Osteocyte (in vitro differentiated cells): Measurements from ENCODE around the gene FBXL7. TPM values are rescaled to one million over a fixed set of nuclear protein-coding genes. Genes with fewer than 3 reads are reported as not detected.
A peak's percentile ranks its signal among the peaks of the same experiment; 100 is the strongest.

Experiments
- DNase-seq: peaks from one replicate; pipeline ENCODE4 v3.0.0; 2021; ENCODE audit warnings: mixed read lengths; ENCODE audit not compliant: unreplicated experiment; ENCODE audit errors: extremely low spot score
- H3K27ac Mint-ChIP-seq: one replicate; pipeline ENCODE4 v1.8.0; 2021; ENCODE audit warnings: mild to moderate bottlenecking, mixed read lengths; ENCODE audit not compliant: unreplicated experiment
- H3K27me3 Mint-ChIP-seq: one replicate; pipeline ENCODE4 v1.8.0; 2021; ENCODE audit warnings: mixed read lengths; ENCODE audit not compliant: unreplicated experiment
- H3K36me3 Mint-ChIP-seq: one replicate; pipeline ENCODE4 v1.8.0; 2021; ENCODE audit warnings: mixed read lengths; ENCODE audit not compliant: unreplicated experiment
- H3K4me1 Mint-ChIP-seq: one replicate; pipeline ENCODE4 v1.8.0; 2021; ENCODE audit warnings: mixed read lengths; ENCODE audit not compliant: unreplicated experiment
- H3K4me3 Mint-ChIP-seq: one replicate; pipeline ENCODE4 v1.8.0; 2021; ENCODE audit warnings: mild to moderate bottlenecking, moderate library complexity, mixed read lengths; ENCODE audit not compliant: unreplicated experiment
- H3K9me3 Mint-ChIP-seq: one replicate; pipeline ENCODE4 v1.8.0; 2021; ENCODE audit warnings: mixed read lengths; ENCODE audit not compliant: unreplicated experiment
- CTCF ChIP-seq: fragments of 200-600 bp; sonication (generic); IDR thresholded peaks from 2 replicates; pipeline ENCODE4 v1.5.0; 2021; ENCODE audit warnings: antibody characterized with exemption, mild to moderate bottlenecking, moderate library complexity
- total RNA-seq: library from RNA; stranded (reverse); gene quantifications from 2 replicates; pipeline ENCODE4 v1.2.1, GENCODE V29; 2021

Gene FBXL7
- total RNA-seq, 1 donor from 2014 or later = 28.4 TPM

GRCh38 chr5:15833365-15833764 is 333.4 kb downstream of the FBXL7 start:
- no peak for DNase-seq
- Mint-ChIP-seq H3K4me1 (peaks cover 34% of the 10 kb centered on the region), H3K36me3 (no peaks in the 10 kb centered on the region), H3K27ac (no peak overlapping the region), H3K27me3 (no peaks in the 10 kb centered on the region), H3K4me3 (no peak overlapping the region), H3K9me3 (no peaks in the 10 kb centered on the region)
- TF ChIP-seq CTCF = no peak

- Mint-ChIP-seq H3K27ac (peak overlapping the region; percentile 72), H3K4me3 (no peak overlapping the region), H3K9me3 (no peaks in the 10 kb centered on the region), H3K36me3 (no peaks in the 10 kb centered on the region), H3K27me3 (no peaks in the 10 kb centered on the region), H3K4me1 (peaks cover 34% of the 10 kb centered on the region)
- no peak for TF ChIP-seq CTCF
- DNase-seq = no peak
Measured at GRCh38 chr5:15834596-15835245, 334.7 kb downstream of the FBXL7 start.

- Mint-ChIP-seq H3K9me3 (no peaks in the 10 kb centered on the region), H3K4me1 (peaks cover 34% of the 10 kb centered on the region), H3K4me3 (no peak overlapping the region), H3K36me3 (no peaks in the 10 kb centered on the region), H3K27me3 (no peaks in the 10 kb centered on the region), H3K27ac (no peak overlapping the region)
- no peak for DNase-seq
- no peak for TF ChIP-seq CTCF
Measured at GRCh38 chr5:15835514-15835913, 335.5 kb downstream of the FBXL7 start.

- no peaks in the 10 kb centered on the region for H3K9me3 Mint-ChIP-seq
- no peak for TF ChIP-seq CTCF
- no peak overlapping the region for H3K27ac Mint-ChIP-seq
- no peaks in the 10 kb centered on the region for H3K36me3 Mint-ChIP-seq
- DNase-seq = no peak
- peaks cover 34% of the 10 kb centered on the region for H3K4me1 Mint-ChIP-seq
- no peaks in the 10 kb centered on the region for H3K27me3 Mint-ChIP-seq
- H3K4me3 Mint-ChIP-seq = no peak overlapping the region
Measured at GRCh38 chr5:15837551-15838289, 337.7 kb downstream of the FBXL7 start.

GRCh38 chr5:15844253-15844652 is 344.3 kb downstream of the FBXL7 start:
- H3K9me3 Mint-ChIP-seq = no peaks in the 10 kb centered on the region
- H3K27ac Mint-ChIP-seq = no peak overlapping the region
- no peaks in the 10 kb centered on the region for H3K27me3 Mint-ChIP-seq
- TF ChIP-seq CTCF = no peak
- no peak overlapping the region for H3K4me3 Mint-ChIP-seq
- DNase-seq = no peak
- H3K36me3 Mint-ChIP-seq = no peaks in the 10 kb centered on the region
- H3K4me1 Mint-ChIP-seq = no peaks in the 10 kb centered on the region
